HG03520 (cell line): ENCODE measurements around the gene DLL4.

Source experiments
- ATAC-seq: cut with Tn5 transposase; IDR thresholded peaks from one replicate; pipeline ENCODE4 v1.9.1; 2021; ENCODE audit warnings: mild to moderate bottlenecking, moderate library complexity; ENCODE audit not compliant: unreplicated experiment

The DLL4 gene

GRCh38 chr15:40925863-40926658 is 3.1 kb upstream of the DLL4 start:
- no peak for ATAC-seq

GRCh38 chr15:40926659-40927494 is 2.3 kb upstream of the DLL4 start:
- no peak for ATAC-seq

GRCh38 chr15:40927495-40927872 is 1.7 kb upstream of the DLL4 start:
- ATAC-seq, result no peak

GRCh38 chr15:40927873-40928806 is 1.0 kb upstream of the DLL4 start:
- no peak for ATAC-seq

- no peak for ATAC-seq
These were observed 705 bp downstream of the DLL4 start for GRCh38 chr15:40929660-40930429.

GRCh38 chr15:40930430-40931299 is 1.5 kb downstream of the DLL4 start:
- ATAC-seq, result no peak

GRCh38 chr15:40931300-40932142 is 2.4 kb downstream of the DLL4 start:
- ATAC-seq, result no peak

GRCh38 chr15:40932156-40932555 is 3.0 kb downstream of the DLL4 start:
- ATAC-seq, result no peak

- no peak for ATAC-seq
These were observed 3.7 kb downstream of the DLL4 start for GRCh38 chr15:40932649-40933516.

GRCh38 chr15:40933517-40933902 is 4.4 kb downstream of the DLL4 start:
- ATAC-seq, result no peak

GRCh38 chr15:40934457-40934856 is 5.3 kb downstream of the DLL4 start:
- no peak for ATAC-seq

GRCh38 chr15:40936234-40936708 is 7.1 kb downstream of the DLL4 start:
- no peak for ATAC-seq

- no peak for ATAC-seq
These were observed 7.8 kb downstream of the DLL4 start for GRCh38 chr15:40936709-40937666.

- no peak for ATAC-seq
These were observed 8.8 kb downstream of the DLL4 start for GRCh38 chr15:40937762-40938535.

- no peak for ATAC-seq
These were observed 9.4 kb downstream of the DLL4 start for GRCh38 chr15:40938536-40938870.
